Measurements from ENCODE around the gene LHPP. TPM values are rescaled to one million over a fixed set of nuclear protein-coding genes. Genes with fewer than 3 reads are reported as not detected.
A peak's percentile ranks its signal among the peaks of the same experiment; 100 is the strongest.

LHPP gene
- total and polyA plus RNA-seq, 8 donors, result 8.5 to 48.7 (median 17.0) TPM

- intact Hi-C loops (cut with DNase I; ENCODE audit: low total_unique reads), result no loop called here
- H3K27ac ChIP-seq, result no peak overlapping the region
- TF ChIP-seq EP300 (IDR thresholded peaks at IDR 0.05), result no peak
- no peak for TF ChIP-seq POLR2A (IDR thresholded peaks at IDR 0.05)
- no peak for TF ChIP-seq CTCF (IDR thresholded peaks at IDR 0.05)
- TF ChIP-seq POLR2AphosphoS5 (IDR thresholded peaks at IDR 0.05), result no peak
- WGBS, 5 donors, result 85 to 92% (median 89%) methylated on average over 22 to 30 of the region's 30 CpGs
- H3K27me3 ChIP-seq, result no peaks in the 10 kb centered on the region
- peaks cover 24 to 64% (median 58%) of the 10 kb centered on the region in 4 donors for H3K4me1 ChIP-seq
- H3K9me3 ChIP-seq, result no peaks in the 10 kb centered on the region
- peaks cover 0 to 46% (median 27%) of the 10 kb centered on the region in 4 donors for H3K36me3 ChIP-seq
- H3K4me3 ChIP-seq, result no peak overlapping the region
- no peak for DNase-seq
Observed at GRCh38 chr10:124616040-124616835, 154.6 kb downstream of the LHPP start.

DNA sequence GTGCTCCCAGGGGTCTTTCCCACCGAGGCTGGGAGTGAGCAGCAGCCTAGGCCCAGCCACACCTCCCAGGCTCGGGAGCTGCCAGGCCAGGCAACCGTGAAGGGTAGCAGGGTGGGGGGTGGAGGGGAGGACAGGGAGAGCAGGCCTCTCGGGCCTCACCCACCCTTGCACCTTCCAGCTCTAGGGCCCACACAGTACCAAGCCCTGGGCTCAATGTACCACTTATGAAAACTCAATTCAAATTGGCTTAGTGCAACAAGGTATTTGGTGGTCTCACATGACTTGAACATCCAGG, 155.2 kb downstream of the LHPP start:
- intact Hi-C loops (cut with DNase I; ENCODE audit: low total_unique reads), result no loop called here
- Histone ChIP-seq H3K4me3 (no peak overlapping the region), H3K9me3 (no peaks in the 10 kb centered on the region), H3K27me3 (no peaks in the 10 kb centered on the region), H3K27ac (no peak overlapping the region), H3K36me3 (peaks cover 0 to 48% (median 30%) of the 10 kb centered on the region in 4 donors), H3K4me1 (peaks cover 24 to 62% (median 59%) of the 10 kb centered on the region in 4 donors)
- WGBS, 5 donors, result 63 to 79% (median 76%) methylated on average over 4 of the region's 4 CpGs
- TF ChIP-seq CTCF (IDR thresholded peaks at IDR 0.05) (no peak), POLR2A (IDR thresholded peaks at IDR 0.05) (no peak), EP300 (IDR thresholded peaks at IDR 0.05) (no peak), POLR2AphosphoS5 (IDR thresholded peaks at IDR 0.05) (no peak)
- DNase-seq, result no peak

DNA sequence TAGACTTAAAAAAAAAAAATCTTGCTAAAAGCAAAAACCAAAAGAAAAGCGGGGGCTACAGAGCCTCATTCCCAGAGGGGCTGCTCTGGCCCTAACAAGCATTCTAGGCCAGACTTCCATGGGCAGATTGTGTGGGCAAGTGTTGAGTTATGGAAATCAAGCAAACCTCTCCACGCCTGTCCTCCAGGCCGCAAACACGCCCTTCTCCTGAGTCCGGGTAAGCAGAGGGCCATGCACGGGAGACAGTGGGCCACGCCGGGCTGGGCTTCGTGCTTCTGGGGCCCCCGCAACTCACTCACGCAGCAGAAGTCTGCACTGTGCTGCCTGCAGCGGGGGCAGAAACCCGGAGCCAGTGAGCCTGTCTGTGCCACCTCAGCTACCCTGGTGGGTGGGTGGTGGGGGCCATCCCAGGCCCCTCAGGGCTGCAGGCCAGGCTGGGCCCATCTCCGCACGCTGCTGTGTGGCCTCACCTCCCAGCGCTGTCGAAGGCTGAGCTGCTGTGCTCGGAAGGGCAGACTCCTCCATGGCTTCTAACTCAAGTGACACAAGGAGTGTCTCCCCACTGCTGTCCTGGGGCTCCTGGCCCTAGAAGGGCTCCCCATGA, 156.9 kb downstream of the LHPP start:
- H3K27me3 ChIP-seq, result no peaks in the 10 kb centered on the region
- WGBS, 5 donors, result 70 to 81% (median 78%) methylated on average over 13 to 18 of the region's 18 CpGs
- H3K4me3 ChIP-seq, result no peak overlapping the region
- intact Hi-C loops (cut with DNase I; ENCODE audit: low total_unique reads), result no loop called here
- no peak for DNase-seq
- peaks cover 11 to 66% (median 47%) of the 10 kb centered on the region in 4 donors for H3K36me3 ChIP-seq
- H3K4me1 ChIP-seq, result peaks cover 14 to 48% (median 47%) of the 10 kb centered on the region in 4 donors
- no peaks in the 10 kb centered on the region for H3K9me3 ChIP-seq
- TF ChIP-seq CTCF (IDR thresholded peaks at IDR 0.05), result no peak
- H3K27ac ChIP-seq, result peak overlapping the region in 4 of 5 donors; percentile 47 to 61 (median 54)

GRCh38 chr10:124619195-124619594, 157.6 kb downstream of the LHPP start:
- 18 to 53% (median 44%) methylated on average over 2 to 9 of the region's 9 CpGs for WGBS, 5 donors
- H3K4me3 ChIP-seq, result no peak overlapping the region
- peak overlapping the region in 4 of 5 donors; percentile 47 to 61 (median 54) for H3K27ac ChIP-seq
- no peaks in the 10 kb centered on the region for H3K27me3 ChIP-seq
- no peaks in the 10 kb centered on the region for H3K9me3 ChIP-seq
- H3K36me3 ChIP-seq, result peaks cover 11 to 66% (median 49%) of the 10 kb centered on the region in 4 donors
- peak; percentile 76 to 77 for DNase-seq
- H3K4me1 ChIP-seq, result peaks cover 14 to 43% (median 41%) of the 10 kb centered on the region in 4 donors
- intact Hi-C loops (cut with DNase I; ENCODE audit: low total_unique reads), result no loop called here
- TF ChIP-seq POLR2AphosphoS5 (IDR thresholded peaks at IDR 0.05), result no peak
- no peak for TF ChIP-seq EP300 (IDR thresholded peaks at IDR 0.05)
- no peak for TF ChIP-seq CTCF (IDR thresholded peaks at IDR 0.05)
- TF ChIP-seq POLR2A (IDR thresholded peaks at IDR 0.05), result no peak
